MCF 10A (cell line): ENCODE measurements around the gene CERS4. TPM values are rescaled to one million over a fixed set of nuclear protein-coding genes. Genes with fewer than 3 reads are reported as not detected.

ENCODE experiments used
- BruUV-seq: library from RNA; stranded (reverse); fragments of 400-500 nt; replicated peaks from 2 replicates; lab custom pipeline; 2021; lab: Mats Ljungman, UMichigan
- CTCF ChIA-PET: fragments of 300-600 bp; sonication (Branson Sonifier 250); formaldehyde crosslinking; extraction: SDS; loops from one replicate; lab custom pipeline; 2021; ENCODE audit warnings: antibody characterized with exemption, inconsistent platforms; lab: Yijun Ruan, JAX
- POLR2A ChIA-PET: fragments of 300-600, 350-650 bp; sonication (Branson Sonifier 250); formaldehyde crosslinking; extraction: SDS; loops from one replicate; lab custom pipeline; 2020; ENCODE audit warnings: antibody characterized with exemption, inconsistent platforms; lab: Yijun Ruan, JAX
- DNase-seq: peaks from one replicate; pipeline ENCODE4 v3.0.0-alpha.2; 2018; ENCODE audit not compliant: unreplicated experiment
- H3K27ac Mint-ChIP-seq: one replicate; pipeline ENCODE4 v1.8.0; 2022; ENCODE audit warnings: mild to moderate bottlenecking, low read depth, mixed read lengths; ENCODE audit not compliant: unreplicated experiment
- H3K27me3 Mint-ChIP-seq: one replicate; pipeline ENCODE4 v1.8.0; 2022; ENCODE audit warnings: mixed read lengths; ENCODE audit not compliant: insufficient read depth, unreplicated experiment
- H3K36me3 Mint-ChIP-seq: one replicate; pipeline ENCODE4 v1.8.0; 2022; ENCODE audit warnings: mild to moderate bottlenecking, moderate library complexity, mixed read lengths; ENCODE audit not compliant: insufficient read depth, unreplicated experiment
- H3K4me1 Mint-ChIP-seq: one replicate; pipeline ENCODE4 v1.8.0; 2022; ENCODE audit warnings: mixed read lengths; ENCODE audit not compliant: insufficient read depth, unreplicated experiment
- H3K4me3 Mint-ChIP-seq: one replicate; pipeline ENCODE4 v1.8.0; 2022; ENCODE audit warnings: mild to moderate bottlenecking, moderate library complexity, mixed read lengths; ENCODE audit not compliant: unreplicated experiment
- H3K9me3 Mint-ChIP-seq: one replicate; pipeline ENCODE4 v1.8.0; 2022; ENCODE audit warnings: mixed read lengths; ENCODE audit not compliant: unreplicated experiment
- intact Hi-C: fragments of 100-400 bp; cut with micrococcal nuclease; formaldehyde crosslinking; loops from 2 replicates; pipeline ENCODE4 v1.14.1; 2022
- total RNA-seq: library from RNA; stranded (reverse); gene quantifications from 2 replicates; pipeline ENCODE4 v1.2.3, GENCODE V29; 2022
- TF ChIP-seq, protein P1 (sequence below): fragments of 200-600 bp; IDR thresholded peaks from one replicate; pipeline ENCODE4 v1.8.0; 2022; ENCODE audit warnings: antibody characterized with exemption, mild to moderate bottlenecking; ENCODE audit not compliant: unreplicated experiment

The CERS4 gene
- total RNA-seq, 1 experiment from 2014 or later, result 1.5 TPM

GRCh38 chr19:8248348-8249328 lies 39.5 kb downstream of the CERS4 start:
- POLR2A ChIA-PET, result no interaction called here
- no peak overlapping the region for H3K4me3 Mint-ChIP-seq

DNA sequence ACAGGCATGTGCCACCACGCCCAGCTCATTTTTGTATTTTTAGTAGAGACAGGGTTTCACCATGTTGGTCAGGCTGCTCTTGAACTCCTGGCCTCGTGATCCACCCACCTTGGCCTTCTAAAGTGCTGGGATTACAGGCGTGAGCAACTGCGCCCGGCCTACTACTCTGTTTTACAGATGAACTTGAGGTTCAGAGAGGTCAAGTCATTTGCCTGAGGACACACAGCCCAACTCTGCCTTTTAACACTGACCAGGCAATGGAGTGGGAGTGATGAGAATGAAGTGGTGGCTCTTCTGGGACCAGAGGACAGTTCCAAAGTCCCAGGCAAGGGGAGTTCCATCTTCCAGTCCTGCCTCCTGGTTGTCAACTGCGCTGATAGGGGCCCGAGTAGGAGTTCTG lies 41.4 kb downstream of the CERS4 start:
- POLR2A ChIA-PET, result interaction anchor here (0.9 to 1.8 kb wide), 6 partner anchors 14 to 307 kb away, joined by 3 to 11 read pairs (median 4); partner anchors contain the start of genes ELAVL1 and TIMM44
- Mint-ChIP-seq H3K4me3 (no peak overlapping the region), H3K27ac (no peak overlapping the region), H3K27me3 (no peaks in the 10 kb centered on the region), H3K9me3 (peaks cover 14% of the 10 kb centered on the region), H3K4me1 (no peaks in the 10 kb centered on the region), H3K36me3 (no peaks in the 10 kb centered on the region)
- CTCF ChIA-PET, result interaction anchor here (0.5 to 3.8 kb wide), 6 partner anchors 92 to 598 kb away, joined by 3 to 34 read pairs (median 4); partner anchors contain the start of gene TIMM44
- no TSS peak for BruUV-seq
- TF ChIP-seq, protein P1, sequence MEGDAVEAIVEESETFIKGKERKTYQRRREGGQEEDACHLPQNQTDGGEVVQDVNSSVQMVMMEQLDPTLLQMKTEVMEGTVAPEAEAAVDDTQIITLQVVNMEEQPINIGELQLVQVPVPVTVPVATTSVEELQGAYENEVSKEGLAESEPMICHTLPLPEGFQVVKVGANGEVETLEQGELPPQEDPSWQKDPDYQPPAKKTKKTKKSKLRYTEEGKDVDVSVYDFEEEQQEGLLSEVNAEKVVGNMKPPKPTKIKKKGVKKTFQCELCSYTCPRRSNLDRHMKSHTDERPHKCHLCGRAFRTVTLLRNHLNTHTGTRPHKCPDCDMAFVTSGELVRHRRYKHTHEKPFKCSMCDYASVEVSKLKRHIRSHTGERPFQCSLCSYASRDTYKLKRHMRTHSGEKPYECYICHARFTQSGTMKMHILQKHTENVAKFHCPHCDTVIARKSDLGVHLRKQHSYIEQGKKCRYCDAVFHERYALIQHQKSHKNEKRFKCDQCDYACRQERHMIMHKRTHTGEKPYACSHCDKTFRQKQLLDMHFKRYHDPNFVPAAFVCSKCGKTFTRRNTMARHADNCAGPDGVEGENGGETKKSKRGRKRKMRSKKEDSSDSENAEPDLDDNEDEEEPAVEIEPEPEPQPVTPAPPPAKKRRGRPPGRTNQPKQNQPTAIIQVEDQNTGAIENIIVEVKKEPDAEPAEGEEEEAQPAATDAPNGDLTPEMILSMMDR, result no peak
- intact Hi-C loops, result loop anchor here (10.0 kb wide), 1 partner anchor 1146 kb away; no protein-coding TSS in a partner anchor
- no peak for DNase-seq

More at GRCh38 chr19:8248348-8249328, 39.5 kb downstream of the CERS4 start:
- BruUV-seq, result no TSS peak
- Mint-ChIP-seq H3K27ac (no peak overlapping the region), H3K27me3 (no peaks in the 10 kb centered on the region), H3K9me3 (peaks cover 14% of the 10 kb centered on the region), H3K4me1 (no peaks in the 10 kb centered on the region), H3K36me3 (no peaks in the 10 kb centered on the region)
- intact Hi-C loops, result no loop called here
- CTCF ChIA-PET, result interaction anchor here (0.8 to 0.9 kb wide), 2 partner anchors 8 to 28 kb away, joined by 4 to 6 read pairs; no protein-coding TSS in a partner anchor
- TF ChIP-seq, protein P1, result no peak
- no peak for DNase-seq

DNA sequence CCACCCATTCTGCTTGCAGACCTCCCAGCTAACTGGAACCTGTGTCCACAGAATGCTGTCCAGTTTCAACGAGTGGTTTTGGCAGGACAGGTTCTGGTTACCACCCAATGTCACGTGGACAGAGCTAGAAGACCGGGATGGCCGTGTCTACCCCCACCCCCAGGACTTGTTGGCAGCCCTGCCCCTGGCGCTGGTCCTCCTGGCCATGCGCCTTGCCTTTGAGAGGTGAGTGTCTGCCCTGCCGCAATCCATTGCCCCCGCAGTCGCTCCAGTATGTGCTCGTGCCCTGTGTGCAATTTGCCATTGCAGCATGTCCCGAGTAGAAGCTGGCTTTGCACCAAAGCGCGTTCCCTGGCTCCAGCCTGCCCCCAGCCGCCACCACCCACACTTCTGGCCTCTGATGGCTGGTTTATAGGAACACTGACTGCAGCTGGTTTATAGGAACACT lies 41.9 kb downstream of the CERS4 start:
- H3K4me1 Mint-ChIP-seq, result no peaks in the 10 kb centered on the region
- no peaks in the 10 kb centered on the region for H3K36me3 Mint-ChIP-seq
- CTCF ChIA-PET, result interaction anchor here (0.5 to 3.8 kb wide), 12 partner anchors 10 to 599 kb away, joined by 3 to 34 read pairs (median 3); partner anchors contain the start of gene TIMM44
- H3K27me3 Mint-ChIP-seq, result no peaks in the 10 kb centered on the region
- BruUV-seq, result no TSS peak
- TF ChIP-seq, protein P1, result no peak
- H3K27ac Mint-ChIP-seq, result no peak overlapping the region
- POLR2A ChIA-PET, result interaction anchor here (0.7 to 1.8 kb wide), 7 partner anchors 13 to 307 kb away, joined by 3 to 11 read pairs (median 3); partner anchors contain the start of genes ELAVL1 and TIMM44
- peak; percentile 69 for DNase-seq
- H3K9me3 Mint-ChIP-seq, result peaks cover 14% of the 10 kb centered on the region
- intact Hi-C loops, result loop anchor here (10.0 kb wide), 1 partner anchor 1146 kb away; no protein-coding TSS in a partner anchor
- H3K4me3 Mint-ChIP-seq, result no peak overlapping the region
